ENCODE data around the gene KCNIP3.

DNA sequence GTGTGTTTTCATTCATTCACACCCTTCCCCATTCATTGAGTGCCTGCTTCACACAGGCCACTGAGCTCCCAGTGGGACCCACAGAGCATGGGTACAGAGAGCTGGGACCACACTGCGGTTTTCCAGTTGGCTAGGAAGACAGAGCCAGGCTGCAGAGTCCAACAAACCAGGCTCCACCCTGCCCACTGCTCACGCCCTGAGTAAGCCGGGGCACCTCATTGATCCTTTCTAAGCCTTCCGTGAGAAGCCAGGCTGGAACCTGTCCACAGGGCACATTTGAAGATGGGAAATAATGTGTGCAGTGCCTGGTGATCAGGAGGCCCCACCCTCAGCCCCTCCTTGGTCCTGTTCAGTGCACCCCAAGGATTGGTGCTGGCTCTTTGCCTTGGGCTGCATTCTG, 13.5 kb downstream of the KCNIP3 start:
- no peak for TF ChIP-seq RARB (CRISPR knock-in tag; IDR thresholded peaks at IDR 0.05)
- TF ChIP-seq CSDC2 (CRISPR knock-in tag; IDR thresholded peaks at IDR 0.05) = no peak
